Body of pancreas (tissue), 4 donors: Measurements from ENCODE around the gene CXXC5.

ENCODE experiments used
- POLR2A ChIP-seq, 3 donors: fragments of 450-650 bp; IDR thresholded peaks; one replicate each; pipeline ENCODE4 v1.6.1; 2016; ENCODE audit warnings: antibody characterized with exemption in 3 of 3, mild to moderate bottlenecking in 2 of 3
- TF ChIP-seq, protein P1 (sequence below), 7 experiments: fragments of 450-650 bp in 4 of 7; fragments of 200-600 bp in 3 of 7; sonication (generic) in 3 of 7; IDR thresholded peaks; one replicate each; pipeline ENCODE4 v1.5.1; 2016 to 2019; ENCODE audit warnings: antibody characterized with exemption in 7 of 7

DNA sequence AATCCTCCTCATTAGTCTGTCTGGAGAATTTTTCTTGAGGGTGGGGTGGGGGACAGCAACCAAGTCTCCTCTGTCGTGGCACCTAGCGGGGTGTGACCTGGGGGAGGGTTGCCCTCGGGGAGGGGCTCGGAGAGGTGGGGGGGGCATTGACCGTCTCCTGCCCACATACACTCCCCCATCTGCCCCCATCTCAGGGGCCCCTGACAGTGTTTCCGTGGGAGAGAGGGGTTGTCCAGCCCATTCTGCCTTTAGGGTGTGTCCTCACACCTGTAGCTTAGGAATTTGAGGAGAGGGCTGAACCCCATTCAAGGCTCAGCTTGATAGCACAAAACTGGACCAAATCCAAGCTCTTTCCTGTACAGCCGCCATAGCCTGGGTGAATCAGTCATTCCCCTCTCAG, 5.9 kb upstream of the CXXC5 start:
- TF ChIP-seq, protein P1, sequence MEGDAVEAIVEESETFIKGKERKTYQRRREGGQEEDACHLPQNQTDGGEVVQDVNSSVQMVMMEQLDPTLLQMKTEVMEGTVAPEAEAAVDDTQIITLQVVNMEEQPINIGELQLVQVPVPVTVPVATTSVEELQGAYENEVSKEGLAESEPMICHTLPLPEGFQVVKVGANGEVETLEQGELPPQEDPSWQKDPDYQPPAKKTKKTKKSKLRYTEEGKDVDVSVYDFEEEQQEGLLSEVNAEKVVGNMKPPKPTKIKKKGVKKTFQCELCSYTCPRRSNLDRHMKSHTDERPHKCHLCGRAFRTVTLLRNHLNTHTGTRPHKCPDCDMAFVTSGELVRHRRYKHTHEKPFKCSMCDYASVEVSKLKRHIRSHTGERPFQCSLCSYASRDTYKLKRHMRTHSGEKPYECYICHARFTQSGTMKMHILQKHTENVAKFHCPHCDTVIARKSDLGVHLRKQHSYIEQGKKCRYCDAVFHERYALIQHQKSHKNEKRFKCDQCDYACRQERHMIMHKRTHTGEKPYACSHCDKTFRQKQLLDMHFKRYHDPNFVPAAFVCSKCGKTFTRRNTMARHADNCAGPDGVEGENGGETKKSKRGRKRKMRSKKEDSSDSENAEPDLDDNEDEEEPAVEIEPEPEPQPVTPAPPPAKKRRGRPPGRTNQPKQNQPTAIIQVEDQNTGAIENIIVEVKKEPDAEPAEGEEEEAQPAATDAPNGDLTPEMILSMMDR (IDR thresholded peaks at IDR 0.05) = no peak
- TF ChIP-seq POLR2A (IDR thresholded peaks at IDR 0.05) = no peak
